Sigmoid colon (tissue), 7 donors: ENCODE data around the gene SMIM14. TPM values are rescaled to one million over a fixed set of nuclear protein-coding genes. Genes with fewer than 3 reads are reported as not detected.

Experiments
- DNase-seq: peaks from one replicate; pipeline ENCODE4 v3.0.0-alpha.2; 2019
- H3K27ac ChIP-seq, 4 donors: fragments of 200-600 bp; sonication (generic); one replicate each; pipeline ENCODE4 v1.5.1; 2016 to 2019; ENCODE audit warnings: mild to moderate bottlenecking in 1 of 4
- H3K27me3 ChIP-seq, 3 donors: fragments of 200-600 bp; sonication (generic); one replicate each; pipeline ENCODE4 v1.5.1; 2019; ENCODE audit warnings: mild to moderate bottlenecking in 1 of 3
- H3K36me3 ChIP-seq, 4 donors: fragments of 200-600 bp; sonication (generic); one replicate each; pipeline ENCODE4 v1.5.1; 2016 to 2019
- H3K4me1 ChIP-seq, 4 donors: fragments of 200-600 bp; sonication (generic); one replicate each; pipeline ENCODE4 v1.5.1; 2017 to 2019
- H3K4me3 ChIP-seq, 4 donors: fragments of 200-600 bp; sonication (generic); one replicate each; pipeline ENCODE4 v1.5.1; 2017 to 2019; ENCODE audit warnings: mild to moderate bottlenecking in 2 of 4, moderate library complexity in 1 of 4
- H3K9me3 ChIP-seq, 4 donors: fragments of 200-600 bp in 3 of 4; sonication (generic) in 3 of 4; one replicate each; pipeline versions ENCODE4 v1.5.1 to v1.6.1; 2013 to 2019
- EP300 ChIP-seq, 4 donors: sonication (generic); formaldehyde crosslinking; IDR thresholded peaks; one replicate each; pipeline ENCODE4 v1.6.1; 2017; ENCODE audit warnings: antibody characterized with exemption in 4 of 4
- POLR2A ChIP-seq, 2 donors: fragments of 450-650 bp; IDR thresholded peaks; one replicate each; pipeline ENCODE4 v1.6.1; 2016; ENCODE audit warnings: antibody characterized with exemption in 2 of 2, mild to moderate bottlenecking in 2 of 2, moderate library complexity in 2 of 2
- POLR2AphosphoS5 ChIP-seq, 4 donors: sonication (generic); formaldehyde crosslinking; IDR thresholded peaks; one replicate each; pipeline ENCODE4 v1.6.1; 2017; ENCODE audit warnings: antibody characterized with exemption in 4 of 4
- WGBS, 2 donors: extraction: QIAGEN DNeasy Blood & Tissue Kit; methylation state at CpG; one replicate each; pipeline ENCODE4 v1.1.7; 2013; 5-methylcytosine and 5-hydroxymethylcytosine counted together
- intact Hi-C: fragments of 100-400 bp; cut with DNase I; formaldehyde crosslinking; loops from one replicate; pipeline ENCODE4 v1.15.1; 2023
- polyA plus RNA-seq, 3 donors: library from polyadenylated mRNA; stranded (reverse); fragments of 200-250 nt; gene quantifications; one replicate each; pipeline ENCODE4 v1.2.3, GENCODE V29; 2013
- total RNA-seq, 4 donors: library from RNA; depleted of rRNA; stranded (reverse); fragments of >200 nt; gene quantifications; one replicate each; pipeline ENCODE4 v1.1.0, GENCODE V29; 2016
- TF ChIP-seq, protein P1 (sequence below), 4 experiments: fragments of 450-650 bp in 3 of 4; fragments of 200-600 bp in 1 of 4; IDR thresholded peaks; one replicate each; pipeline ENCODE4 v1.5.1; 2016 to 2019; ENCODE audit warnings: antibody characterized with exemption in 4 of 4, mild to moderate bottlenecking in 3 of 4, moderate library complexity in 2 of 4
- donor health status: healthy with polysubstance abuse.
- donor health status: Bipolar disorder and iron deficiency.
- donor health status: healthy.

Gene SMIM14
- total and polyA plus RNA-seq, 7 donors = 16.6 to 341 (median 33.9) TPM

DNA sequence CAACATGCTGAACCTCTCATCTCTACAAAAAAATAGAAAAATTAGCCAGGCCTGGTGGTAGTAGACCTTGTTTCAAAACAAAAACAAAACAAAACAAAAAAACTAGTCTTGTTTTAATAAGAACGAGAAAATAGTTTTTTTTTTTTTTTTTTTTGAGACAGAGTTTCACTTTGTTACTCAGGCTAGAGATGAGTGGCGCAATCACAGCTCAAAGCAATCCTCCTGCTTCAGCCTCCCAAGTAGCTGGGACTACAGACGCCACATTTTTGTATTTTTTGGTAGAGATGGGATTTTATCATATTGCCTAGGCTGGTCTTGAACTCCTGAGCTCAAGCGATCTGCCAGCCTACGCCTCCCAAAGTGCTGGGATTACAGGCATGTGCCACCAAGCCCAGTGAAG lies 63.7 kb downstream of the SMIM14 start:
- TF ChIP-seq POLR2A (IDR thresholded peaks at IDR 0.05) (no peak), EP300 (IDR thresholded peaks at IDR 0.05) (no peak), POLR2AphosphoS5 (IDR thresholded peaks at IDR 0.05) (no peak)
- TF ChIP-seq, protein P1, sequence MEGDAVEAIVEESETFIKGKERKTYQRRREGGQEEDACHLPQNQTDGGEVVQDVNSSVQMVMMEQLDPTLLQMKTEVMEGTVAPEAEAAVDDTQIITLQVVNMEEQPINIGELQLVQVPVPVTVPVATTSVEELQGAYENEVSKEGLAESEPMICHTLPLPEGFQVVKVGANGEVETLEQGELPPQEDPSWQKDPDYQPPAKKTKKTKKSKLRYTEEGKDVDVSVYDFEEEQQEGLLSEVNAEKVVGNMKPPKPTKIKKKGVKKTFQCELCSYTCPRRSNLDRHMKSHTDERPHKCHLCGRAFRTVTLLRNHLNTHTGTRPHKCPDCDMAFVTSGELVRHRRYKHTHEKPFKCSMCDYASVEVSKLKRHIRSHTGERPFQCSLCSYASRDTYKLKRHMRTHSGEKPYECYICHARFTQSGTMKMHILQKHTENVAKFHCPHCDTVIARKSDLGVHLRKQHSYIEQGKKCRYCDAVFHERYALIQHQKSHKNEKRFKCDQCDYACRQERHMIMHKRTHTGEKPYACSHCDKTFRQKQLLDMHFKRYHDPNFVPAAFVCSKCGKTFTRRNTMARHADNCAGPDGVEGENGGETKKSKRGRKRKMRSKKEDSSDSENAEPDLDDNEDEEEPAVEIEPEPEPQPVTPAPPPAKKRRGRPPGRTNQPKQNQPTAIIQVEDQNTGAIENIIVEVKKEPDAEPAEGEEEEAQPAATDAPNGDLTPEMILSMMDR (IDR thresholded peaks at IDR 0.05) = no peak
- 93 to 96% methylated on average over 5 of the region's 5 CpGs for WGBS, 2 donors
- Histone ChIP-seq H3K27ac (no peak overlapping the region), H3K9me3 (no peaks in the 10 kb centered on the region), H3K4me1 (peaks cover 0 to 9% (median 4%) of the 10 kb centered on the region in 4 donors), H3K36me3 (peaks cover 0 to 15% (median 2%) of the 10 kb centered on the region in 4 donors), H3K27me3 (no peaks in the 10 kb centered on the region), H3K4me3 (no peak overlapping the region)
- intact Hi-C loops = no loop called here
- DNase-seq = no peak

DNA sequence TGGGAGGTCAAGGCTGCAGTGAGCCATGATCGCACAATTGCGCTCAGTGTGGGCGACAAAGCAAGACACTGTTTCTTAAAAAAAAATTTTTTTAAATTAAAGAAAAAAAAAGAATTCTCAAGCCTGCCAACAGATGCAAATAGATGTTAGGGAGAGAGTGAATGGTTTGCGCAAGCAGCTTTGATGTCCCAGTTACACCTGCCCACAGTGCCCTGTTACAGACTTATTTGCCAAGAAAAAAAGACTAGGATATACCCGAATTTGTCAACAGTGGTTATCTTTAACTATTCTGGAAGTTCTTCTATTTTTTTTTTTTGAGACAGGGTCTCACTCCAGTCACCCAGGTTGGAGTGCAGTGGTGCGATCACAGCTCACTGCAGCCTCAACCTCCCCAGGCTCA lies 67.2 kb downstream of the SMIM14 start:
- no peak for TF ChIP-seq POLR2A (IDR thresholded peaks at IDR 0.05)
- TF ChIP-seq, protein P1 (IDR thresholded peaks at IDR 0.05) = no peak
- TF ChIP-seq EP300 (IDR thresholded peaks at IDR 0.05) = no peak
- no peak for TF ChIP-seq POLR2AphosphoS5 (IDR thresholded peaks at IDR 0.05)
- Histone ChIP-seq H3K27ac (no peak overlapping the region), H3K27me3 (no peaks in the 10 kb centered on the region), H3K4me1 (peaks cover 0 to 9% (median 4%) of the 10 kb centered on the region in 4 donors), H3K36me3 (peaks cover 0 to 24% (median 2%) of the 10 kb centered on the region in 4 donors), H3K9me3 (no peaks in the 10 kb centered on the region), H3K4me3 (no peak overlapping the region)
- WGBS, 2 donors = 84 to 90% methylated on average over 6 of the region's 6 CpGs
- intact Hi-C loops = no loop called here
- no peak for DNase-seq

DNA sequence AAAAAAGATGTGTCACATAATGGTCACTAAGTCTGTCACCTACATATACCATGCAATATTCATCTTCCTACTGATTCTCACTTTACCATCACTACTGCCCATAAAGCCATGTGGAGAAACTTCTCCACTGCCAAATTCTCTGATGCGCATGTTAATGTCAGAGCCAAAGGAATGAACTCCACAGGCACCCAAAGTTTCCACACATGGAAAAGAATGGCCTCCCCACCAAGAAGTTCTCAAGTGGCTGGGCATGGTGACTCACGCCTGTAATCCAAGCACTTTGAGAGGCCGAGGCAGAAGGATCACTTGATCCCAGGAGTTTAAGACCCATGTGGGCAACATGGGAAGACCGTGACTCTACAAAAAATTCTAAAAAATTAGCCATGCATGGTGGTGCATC lies 67.6 kb downstream of the SMIM14 start:
- WGBS, 2 donors = 95% methylated on average over 4 of the region's 4 CpGs
- peaks cover 0 to 9% (median 4%) of the 10 kb centered on the region in 4 donors for H3K4me1 ChIP-seq
- intact Hi-C loops = no loop called here
- no peak overlapping the region for H3K4me3 ChIP-seq
- H3K9me3 ChIP-seq = no peaks in the 10 kb centered on the region
- peaks cover 0 to 24% (median 2%) of the 10 kb centered on the region in 4 donors for H3K36me3 ChIP-seq
- TF ChIP-seq, protein P1 (IDR thresholded peaks at IDR 0.05) = no peak
- TF ChIP-seq POLR2AphosphoS5 (IDR thresholded peaks at IDR 0.05) (no peak), EP300 (IDR thresholded peaks at IDR 0.05) (no peak), POLR2A (IDR thresholded peaks at IDR 0.05) (no peak)
- DNase-seq = no peak
- no peak overlapping the region for H3K27ac ChIP-seq
- no peaks in the 10 kb centered on the region for H3K27me3 ChIP-seq

DNA sequence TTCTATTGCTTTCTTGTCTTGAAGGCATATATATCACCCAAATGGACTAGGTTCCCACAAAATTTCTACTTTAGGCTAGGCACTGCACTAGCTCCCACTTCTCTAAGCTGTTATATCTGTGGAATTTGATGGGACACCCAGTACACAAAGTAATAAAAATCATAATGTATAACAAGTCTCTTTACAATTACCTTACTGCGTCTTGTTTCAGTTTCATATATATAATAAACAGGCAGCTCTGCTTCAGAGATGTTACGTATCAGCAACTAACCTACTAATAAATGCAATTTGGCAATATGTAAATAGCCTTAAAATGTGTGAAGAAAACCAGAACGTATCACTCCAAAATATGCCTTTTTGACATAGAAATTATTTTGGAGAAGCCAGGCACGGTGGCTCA lies 69.5 kb downstream of the SMIM14 start:
- 18 to 67% methylated on average over 4 of the region's 4 CpGs for WGBS, 2 donors

More for the DNA sequence above, 69.5 kb downstream of the SMIM14 start:
- no peak for DNase-seq
- Histone ChIP-seq H3K4me3 (no peak overlapping the region), H3K9me3 (no peaks in the 10 kb centered on the region), H3K4me1 (peaks cover 0 to 7% (median 2%) of the 10 kb centered on the region in 4 donors), H3K27ac (no peak overlapping the region), H3K27me3 (no peaks in the 10 kb centered on the region), H3K36me3 (peaks cover 3 to 37% (median 5%) of the 10 kb centered on the region in 4 donors)
- intact Hi-C loops = no loop called here
- TF ChIP-seq POLR2A (IDR thresholded peaks at IDR 0.05) = no peak
- TF ChIP-seq POLR2AphosphoS5 (IDR thresholded peaks at IDR 0.05) = no peak
- TF ChIP-seq, protein P1 (IDR thresholded peaks at IDR 0.05) = no peak
- TF ChIP-seq EP300 (IDR thresholded peaks at IDR 0.05) = no peak
